HG03066 (cell line): ENCODE measurements around the gene ZDHHC4.

Experiments
- ATAC-seq: cut with Tn5 transposase; IDR thresholded peaks from one replicate; pipeline ENCODE4 v1.9.1; 2021; ENCODE audit warnings: low read depth; ENCODE audit not compliant: unreplicated experiment

The ZDHHC4 gene

DNA sequence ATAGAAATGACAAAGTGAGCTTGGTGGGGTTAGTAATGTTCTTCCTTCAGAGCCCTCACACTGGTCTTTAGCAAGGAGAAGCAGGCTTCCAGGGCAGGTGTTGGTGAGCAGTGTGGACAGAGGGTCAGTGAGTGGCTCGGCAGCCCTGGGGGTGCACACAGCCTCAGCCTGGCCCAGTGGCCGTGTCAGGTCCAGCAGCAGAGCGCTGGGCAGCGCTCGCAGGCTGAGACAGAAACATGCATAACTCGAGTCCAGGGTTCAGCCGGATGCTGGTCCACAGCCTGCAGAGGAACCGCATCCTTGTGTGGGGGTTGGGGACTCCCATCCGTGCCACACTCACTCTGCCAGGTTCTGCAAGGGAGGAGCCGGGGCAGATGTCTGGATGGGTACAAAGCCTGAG lies 27.2 kb downstream of the ZDHHC4 start:
- ATAC-seq = no peak

DNA sequence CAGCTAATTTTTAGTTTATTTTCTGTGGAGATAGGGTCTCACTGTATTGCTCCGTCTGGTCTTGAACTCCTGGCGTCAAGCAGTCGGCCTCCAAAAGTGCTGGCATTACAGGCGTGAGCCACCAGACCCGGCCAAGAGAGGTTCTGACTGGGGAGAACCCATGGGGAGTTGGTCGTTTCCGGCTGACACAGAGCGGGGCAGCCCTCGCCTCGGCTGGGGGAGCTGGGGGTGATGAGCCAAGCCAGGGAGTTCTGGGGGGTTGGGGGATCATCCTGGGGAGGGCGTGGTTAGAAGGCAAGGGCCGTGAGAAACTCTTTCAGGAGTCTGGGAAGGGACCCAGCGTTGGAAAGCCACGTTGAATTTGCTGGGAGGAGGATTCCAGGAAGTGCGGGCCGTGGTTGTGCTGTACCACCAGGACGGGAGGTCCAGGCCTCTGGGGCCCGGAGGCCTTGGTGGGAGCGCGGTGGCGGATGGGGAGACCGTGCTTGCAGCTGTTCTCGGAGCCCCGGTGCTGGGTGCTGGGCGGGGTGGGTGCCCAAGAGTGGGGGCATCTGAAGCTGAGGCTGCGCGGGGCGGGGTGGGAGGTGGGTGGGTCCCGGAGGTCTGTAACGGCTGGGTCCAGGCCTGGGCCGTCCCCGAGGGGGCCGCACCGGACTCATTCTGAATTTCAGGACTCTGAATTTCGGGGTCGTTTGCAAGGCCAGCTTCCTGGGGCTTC lies 29.8 kb downstream of the ZDHHC4 start:
- no peak for ATAC-seq

DNA sequence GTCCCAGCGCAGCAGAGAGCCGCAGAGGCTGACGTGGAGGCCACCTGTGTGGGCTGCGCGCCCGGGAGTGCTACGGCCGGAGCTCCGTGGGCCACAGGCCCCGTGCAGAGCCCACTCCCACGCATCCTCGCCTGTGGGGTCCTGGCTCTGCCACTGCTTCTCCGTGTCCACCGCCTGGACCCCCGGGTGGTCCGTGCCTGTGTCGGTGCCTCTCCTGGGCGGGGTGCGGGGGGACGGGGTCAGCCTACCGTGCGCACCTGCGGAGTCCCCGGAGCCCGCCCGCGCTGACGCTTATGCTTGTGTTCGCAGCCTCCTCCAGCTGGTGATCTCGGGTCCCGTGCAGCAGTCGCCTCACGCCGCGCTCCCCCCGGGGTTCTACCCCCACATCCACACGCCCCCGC lies 30.4 kb downstream of the ZDHHC4 start:
- ATAC-seq = no peak

DNA sequence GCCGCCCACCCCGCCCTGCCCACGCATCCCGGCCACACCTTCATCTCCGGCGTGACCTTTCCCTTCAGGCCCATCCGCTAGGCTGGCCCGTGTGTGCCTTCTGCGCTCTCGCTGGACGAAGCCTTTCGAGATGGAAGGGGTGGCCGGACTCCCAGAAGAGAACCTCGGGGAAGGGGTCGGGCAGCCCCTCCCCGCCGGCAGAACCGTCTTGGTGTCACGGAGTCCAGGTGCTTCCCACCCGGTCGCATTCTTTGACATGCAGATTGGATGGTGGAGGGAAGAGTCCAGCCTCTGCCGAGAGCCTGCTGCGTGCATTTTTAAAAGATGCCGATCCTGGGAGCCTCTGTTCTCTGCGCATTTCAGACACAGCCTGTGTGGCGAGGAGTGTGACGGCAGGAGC lies 30.8 kb downstream of the ZDHHC4 start:
- ATAC-seq = no peak

DNA sequence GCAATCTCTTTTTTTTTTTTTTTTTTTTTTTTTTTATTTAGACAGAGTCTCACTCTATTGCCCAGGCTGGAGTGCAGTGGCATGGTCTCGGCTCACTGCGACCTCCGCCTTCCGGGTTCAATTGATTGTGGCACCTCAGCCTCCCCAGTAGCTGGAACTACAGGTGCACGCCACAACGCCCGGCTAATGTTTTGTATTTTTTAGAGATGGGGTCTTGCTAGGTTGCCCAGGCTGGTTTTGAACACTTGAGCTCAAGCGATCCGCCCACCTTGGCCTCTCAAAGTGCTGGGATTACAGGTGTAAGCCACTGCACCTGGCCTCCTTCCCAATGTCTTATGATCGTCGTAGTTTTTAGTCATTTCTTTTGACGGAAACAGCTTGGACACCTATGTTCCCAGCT lies 31.5 kb downstream of the ZDHHC4 start:
- no peak for ATAC-seq

DNA sequence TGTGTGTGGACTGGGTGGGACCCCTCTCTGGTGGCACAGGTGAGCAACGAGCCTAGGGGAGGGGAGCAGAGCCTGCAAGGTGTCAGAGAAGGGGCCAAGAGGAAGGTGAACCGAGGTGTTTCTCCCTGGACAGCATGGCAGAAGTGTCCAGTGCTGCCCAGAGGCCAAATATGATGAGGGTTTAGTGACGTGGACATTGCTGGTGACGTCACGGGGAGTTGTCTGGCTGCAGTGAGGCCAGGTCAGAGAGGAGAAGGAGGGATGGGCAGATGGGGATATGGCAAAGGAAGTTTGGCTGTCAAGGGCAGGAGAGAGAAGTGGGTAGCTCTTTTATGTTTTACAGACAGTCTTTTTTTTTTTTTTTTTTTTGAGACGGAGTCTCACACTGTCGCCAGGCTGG lies 35.6 kb downstream of the ZDHHC4 start:
- ATAC-seq = no peak

DNA sequence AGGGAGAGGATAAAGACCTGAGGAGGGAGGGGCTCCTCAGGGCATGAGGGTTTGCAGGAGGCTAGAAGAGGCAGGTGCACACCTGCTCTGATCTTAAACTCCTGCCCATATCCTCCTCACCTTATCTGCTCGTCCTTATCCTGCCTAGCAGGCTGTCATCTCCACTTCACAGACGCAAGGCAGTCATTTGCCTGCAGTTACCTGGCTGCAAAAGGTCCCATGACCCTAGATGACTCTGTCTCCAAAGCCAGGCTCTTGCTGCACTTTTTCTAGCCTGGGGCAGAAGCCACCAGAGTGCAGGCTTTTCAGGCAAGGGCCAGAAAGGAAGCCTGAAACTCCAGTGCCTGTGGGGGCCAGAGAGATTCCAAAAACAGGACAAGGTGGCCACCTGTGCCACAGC lies 36.5 kb downstream of the ZDHHC4 start:
- ATAC-seq = no peak

DNA sequence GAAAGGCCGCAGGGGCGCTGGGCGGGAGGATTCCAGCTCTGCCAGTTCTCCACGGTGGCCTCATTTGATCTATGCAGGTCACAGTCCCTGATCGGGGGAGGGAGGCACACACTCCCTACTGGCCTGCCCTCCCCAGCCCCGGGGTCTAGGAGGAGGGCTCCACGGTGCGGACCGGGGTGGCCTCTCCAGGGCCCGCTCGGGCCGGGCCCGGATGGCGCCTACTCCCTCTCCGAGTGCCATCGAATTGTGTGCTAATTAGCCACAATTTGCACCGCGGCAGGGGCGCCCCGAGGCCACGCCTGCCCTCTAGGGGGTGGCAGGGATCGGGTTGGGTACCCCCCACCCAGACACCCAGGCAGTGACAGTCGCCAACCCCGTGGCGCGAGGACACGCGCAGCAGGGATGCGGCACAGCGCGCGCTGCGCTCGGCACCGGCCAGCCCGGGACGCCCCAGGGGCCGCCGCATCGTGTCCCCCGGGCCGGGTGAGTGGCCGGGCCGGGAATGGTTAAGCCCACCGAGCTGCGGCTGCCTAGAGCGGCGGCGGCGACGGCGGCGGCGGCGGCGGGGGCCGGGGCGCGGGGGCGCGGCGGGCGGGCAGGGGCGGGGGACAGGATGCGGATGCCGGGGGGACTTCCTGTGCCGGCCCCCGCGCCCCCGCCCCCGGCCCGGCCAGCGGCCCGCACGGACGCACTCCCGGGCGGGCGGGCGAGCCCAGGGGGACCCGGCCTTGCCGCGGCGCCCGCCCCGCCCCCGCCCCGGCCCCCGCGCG lies 37.9 kb downstream of the ZDHHC4 start, which contains the start of gene ZNF853:
TSS of gene ZNF853 (plus strand) at position 658 of the 770 bp plus-strand sequence. CDS start 565 bp downstream, outside the sequence.
- ATAC-seq = no peak

DNA sequence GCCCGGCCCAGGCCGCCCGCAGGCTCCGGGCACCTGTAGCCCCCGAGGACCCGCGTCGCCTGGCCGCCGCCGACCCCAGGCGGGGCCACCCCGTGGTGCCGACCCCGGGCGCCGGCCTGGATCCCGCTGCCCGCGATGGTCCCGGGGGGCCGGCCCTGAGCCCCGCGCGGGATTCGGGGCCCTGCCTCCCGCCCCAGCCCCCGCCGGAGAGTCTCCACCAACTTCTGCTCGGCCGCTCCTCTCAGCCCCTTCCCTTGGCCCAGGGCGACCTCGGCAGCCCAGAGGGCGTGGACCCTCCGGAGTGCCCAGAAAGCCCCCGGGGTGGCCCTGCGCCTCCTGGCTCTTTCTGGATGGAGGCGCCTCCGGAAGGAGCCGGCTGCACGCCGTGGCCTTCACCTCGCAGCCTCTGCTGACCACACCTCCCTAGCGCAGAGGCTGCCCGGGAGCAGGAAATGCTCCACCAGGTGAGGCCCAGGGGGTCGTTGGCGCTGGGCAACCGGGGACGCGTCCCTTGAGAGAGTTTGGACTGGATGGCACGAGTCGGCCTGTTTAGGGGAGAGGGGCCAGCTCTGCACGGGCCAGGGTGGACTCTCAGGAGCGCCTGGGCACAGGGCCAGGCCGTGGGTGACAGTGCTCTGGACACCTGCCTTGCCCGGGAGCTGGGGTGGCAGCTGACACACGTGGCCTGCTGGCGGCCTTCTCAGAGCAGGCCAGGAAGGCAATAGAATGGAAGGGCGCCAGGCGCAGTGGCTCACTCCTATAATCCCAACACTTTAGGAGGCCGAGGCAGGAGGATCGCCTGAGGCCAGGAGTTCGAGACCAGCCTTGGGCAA lies 38.7 kb downstream of the ZDHHC4 start:
- no peak for ATAC-seq

DNA sequence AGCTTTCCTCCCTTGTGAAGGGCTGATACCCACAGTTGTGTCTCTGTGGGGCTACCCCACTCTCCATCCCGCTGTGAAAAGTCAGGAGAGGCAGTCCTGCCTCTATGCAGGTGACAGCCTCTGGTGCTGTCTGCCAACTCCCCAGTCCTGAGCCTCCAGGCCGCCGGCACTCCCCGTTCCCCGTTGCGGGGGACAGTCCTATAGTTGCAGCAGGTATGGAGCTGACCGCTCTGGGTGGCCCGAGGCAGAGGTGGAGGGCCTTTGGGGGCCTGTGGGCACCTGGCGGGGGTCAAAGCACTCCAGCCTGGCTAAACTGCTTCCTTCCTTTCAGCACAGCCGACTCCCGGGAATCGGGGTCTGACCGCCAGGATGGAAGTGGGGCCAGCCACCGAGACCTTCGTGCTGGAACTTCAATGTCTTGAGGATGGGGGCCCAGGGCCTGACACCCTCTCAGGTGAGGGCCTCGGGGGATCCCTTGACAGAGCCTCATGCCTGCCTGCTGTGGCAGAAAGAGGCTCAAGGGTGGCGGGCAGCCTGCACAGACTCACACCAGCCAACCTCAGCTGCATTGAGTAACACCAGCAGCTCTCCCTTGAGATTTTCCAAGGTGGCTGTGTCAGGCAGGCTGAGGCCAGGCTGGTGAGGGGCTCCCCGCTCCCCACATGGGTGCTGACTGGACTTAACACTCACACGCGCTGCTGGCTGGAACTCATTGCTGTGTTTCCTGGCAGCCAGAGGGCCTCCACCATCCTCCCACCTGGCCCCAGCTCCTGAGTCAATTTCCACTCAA lies 39.8 kb downstream of the ZDHHC4 start:
- no peak for ATAC-seq

DNA sequence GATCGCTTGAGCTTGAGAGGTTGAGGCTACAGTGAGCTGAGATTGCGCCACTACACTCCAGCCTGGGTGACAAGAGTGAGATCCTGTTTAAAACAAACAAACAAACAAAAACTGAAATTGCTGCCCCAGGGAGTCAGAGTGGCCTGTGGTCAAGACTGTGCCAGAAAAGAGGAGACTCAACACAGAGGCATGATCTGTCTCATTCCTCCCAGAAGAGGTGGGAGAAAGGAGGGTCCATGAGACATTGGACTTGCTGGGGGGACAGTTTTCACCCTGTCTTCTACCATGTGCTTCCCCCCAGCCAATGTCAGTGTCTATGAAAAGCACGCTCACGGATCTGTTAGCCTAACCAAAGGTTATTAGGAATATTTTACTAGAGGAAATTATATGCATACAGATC lies 41.4 kb downstream of the ZDHHC4 start:
- ATAC-seq = no peak

DNA sequence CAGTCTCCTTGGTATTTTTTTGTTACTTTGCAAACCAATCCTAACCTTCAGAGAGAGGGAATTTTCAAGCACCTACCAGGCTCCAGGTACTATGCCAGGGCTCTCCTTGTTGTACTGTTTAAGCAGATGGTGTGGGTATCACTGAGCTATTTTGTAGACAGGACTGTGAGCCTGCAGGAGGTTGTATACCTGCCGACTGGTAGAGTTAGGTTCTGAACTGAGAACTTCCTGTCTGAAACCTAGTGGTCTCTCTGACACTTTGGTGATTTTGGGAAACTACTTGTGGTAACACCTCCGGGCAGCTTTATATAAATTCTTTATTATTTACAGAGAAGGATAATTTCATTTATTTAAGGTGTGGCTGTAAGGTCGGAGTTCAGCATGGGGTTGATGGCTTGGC lies 42.7 kb downstream of the ZDHHC4 start:
- no peak for ATAC-seq

DNA sequence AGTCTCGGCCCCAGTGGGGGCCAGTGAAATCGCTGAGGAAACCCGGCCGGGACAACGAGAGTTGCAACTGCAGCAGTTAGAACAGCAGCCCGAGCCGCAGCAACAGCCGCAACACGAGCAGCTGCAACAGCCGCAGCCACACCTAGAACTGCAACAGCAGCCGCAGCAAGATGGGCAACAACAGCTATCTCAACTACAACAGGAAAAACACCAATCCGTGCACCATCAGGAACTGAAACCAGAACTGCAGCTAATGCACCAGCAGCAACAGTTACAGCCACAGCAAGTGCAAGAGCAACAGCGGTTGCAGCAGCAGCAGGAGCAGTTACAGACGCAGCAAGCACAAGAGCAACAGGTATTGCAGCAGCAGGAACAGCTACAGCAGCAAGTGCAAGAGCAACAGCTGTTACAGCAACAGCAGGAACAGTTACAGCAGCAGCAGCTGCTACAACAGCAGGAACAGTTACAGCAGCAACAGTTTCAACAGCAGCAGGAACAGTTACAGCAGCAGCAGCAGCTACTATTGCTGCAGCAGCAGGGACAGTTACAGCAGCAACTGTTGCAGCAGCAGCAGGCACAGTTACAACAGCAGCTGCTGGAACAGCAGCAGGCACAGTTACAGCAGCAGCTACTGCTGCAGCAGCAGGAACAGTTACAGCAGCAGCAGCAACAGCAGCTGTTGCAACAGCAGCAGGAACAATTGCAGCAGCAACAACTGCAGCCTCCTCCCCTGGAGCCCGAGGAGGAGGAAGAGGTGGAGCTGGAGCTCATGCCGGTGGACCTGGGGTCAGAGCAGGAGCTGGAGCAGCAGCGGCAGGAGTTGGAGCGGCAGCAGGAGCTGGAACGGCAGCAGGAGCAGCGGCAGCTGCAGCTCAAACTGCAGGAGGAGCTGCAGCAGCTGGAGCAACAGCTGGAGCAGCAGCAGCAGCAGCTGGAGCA lies 44.2 kb downstream of the ZDHHC4 start:
- ATAC-seq = no peak

DNA sequence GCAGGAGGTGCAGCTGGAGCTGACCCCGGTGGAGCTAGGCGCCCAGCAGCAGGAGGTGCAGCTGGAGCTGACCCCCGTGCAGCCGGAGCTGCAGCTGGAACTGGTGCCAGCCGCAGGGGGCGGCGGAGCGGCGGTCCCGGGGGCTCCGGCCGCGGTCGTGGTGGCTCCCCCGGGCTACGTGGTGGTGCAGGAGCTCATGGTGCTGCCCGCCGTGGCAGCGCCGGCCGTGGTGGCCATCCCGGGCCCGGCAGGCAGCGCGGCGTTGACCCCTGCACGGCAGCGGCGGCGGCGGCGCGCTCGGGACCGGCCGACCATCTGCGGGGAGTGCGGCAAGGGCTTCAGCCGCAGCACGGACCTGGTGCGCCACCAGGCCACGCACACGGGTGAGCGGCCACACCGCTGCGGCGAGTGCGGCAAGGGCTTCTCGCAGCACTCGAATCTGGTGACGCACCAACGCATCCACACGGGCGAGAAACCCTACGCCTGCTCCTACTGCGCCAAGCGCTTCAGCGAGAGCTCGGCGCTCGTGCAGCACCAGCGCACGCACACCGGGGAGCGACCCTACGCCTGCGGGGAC lies 45.0 kb downstream of the ZDHHC4 start:
- no peak for ATAC-seq

DNA sequence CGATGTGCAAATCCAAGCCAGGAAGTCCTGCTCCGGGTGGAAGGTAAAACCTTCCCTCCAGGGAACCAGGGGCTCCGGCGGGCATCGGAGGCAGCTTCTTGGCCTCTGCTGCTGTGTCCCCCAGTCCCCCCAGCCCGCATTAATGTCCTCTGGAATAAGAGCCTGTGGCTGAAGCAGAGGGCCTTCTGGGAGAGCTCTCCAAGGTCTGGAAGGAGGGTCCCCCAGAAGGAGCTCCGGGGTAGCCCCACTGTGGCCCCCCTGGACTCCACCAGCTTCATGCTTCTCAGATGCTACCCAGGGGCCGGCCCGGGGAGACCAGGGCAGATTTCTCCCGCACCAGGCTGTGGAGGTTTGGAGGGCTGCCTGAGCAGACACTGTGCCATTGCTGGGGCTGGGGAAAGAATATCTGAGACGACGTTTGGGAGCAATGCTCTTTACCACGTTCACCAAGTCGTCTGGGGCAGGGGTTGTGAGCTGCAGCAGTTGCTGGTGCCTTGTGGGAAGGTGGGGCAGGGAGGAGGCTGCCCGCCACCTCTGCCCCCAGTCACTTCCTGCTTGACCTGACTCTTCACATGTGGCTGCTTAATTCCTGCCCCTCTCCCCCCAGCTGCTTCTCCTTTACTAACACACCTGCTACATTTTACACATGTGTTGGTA lies 46.5 kb downstream of the ZDHHC4 start:
- ATAC-seq = no peak

DNA sequence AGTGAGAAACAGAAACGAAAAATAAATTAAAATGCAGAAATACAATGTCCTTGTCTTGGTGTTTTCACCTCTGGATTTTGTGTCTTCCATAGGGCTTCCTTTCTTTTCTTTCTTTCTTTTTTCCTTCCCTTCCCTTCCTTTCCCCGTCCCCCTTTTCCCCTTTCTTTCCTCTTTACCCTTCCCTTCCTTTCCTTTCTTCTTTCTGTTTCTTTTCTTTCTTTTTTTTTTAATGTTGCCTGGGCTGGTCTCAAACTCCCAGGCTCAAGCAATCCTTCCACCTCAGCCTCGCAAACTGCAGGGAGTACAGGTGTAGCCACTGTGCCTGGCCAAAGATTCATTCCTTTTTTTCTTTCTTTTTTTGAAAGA lies 47.0 kb downstream of the ZDHHC4 start:
- no peak for ATAC-seq

DNA sequence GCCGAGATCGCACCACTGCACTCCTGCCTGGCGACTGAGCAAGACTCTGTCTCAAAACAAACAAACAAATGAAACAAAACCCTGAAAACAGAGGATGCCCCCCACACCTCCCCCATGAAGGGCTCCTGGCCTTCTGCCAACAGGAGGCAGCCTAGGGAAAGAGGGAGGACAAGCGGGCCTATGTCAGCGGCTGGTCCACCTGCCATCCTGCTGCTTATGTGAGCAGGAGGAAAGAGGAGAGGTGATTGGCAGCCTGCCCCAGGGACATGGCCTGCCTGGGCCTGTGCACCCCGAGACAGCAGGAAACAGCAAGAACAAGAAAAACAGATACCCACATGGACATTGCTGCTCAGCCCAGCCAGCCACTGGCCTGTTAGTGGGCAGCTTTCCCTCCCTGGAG lies 50.8 kb downstream of the ZDHHC4 start:
- no peak for ATAC-seq

DNA sequence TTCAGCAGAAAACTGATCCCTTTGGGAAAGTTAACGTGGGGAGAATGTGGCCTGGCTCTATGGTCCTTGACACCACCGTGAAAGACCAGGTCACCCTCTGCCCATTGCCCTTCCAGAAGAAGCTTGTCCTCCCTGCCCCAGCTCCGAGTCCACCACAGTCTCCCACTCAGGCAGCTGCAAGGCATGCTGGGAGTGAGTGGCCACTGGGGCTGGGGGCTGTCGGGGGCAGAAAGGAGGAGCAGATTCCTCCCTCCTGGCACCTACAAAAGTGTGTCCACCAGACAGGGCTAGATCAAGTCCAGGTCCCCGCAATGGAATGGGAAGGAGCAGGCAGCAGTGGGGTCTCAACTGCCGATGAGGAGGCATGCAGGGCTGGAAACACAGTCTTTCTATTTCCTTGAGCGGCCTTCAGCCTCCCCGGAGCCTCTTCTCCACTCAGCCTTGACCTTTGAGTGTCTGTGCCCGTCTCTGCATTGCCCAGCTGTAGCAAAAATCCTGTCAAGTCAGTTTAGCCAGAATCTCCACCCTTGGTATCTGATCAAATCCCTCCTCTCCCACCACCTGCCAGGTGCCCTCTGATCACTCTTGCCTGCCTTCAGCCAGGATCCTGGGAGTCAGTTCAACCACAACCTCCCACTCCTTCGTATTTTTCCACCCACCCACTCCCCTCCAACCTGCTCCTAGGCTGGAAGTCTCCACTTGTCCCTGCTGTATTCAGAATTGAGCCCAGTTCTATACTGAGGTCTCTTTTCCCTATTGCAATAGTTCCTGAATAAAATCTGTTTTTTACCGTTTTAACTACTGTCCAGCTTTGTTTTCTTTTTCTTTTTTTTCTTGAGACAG lies 53.0 kb downstream of the ZDHHC4 start:
- ATAC-seq = no peak
